CD8-positive, alpha-beta memory T cell (primary cell): Measurements from ENCODE around the gene FBXW4. TPM values are rescaled to one million over a fixed set of nuclear protein-coding genes. Genes with fewer than 3 reads are reported as not detected.

Experiments used
- CTCF ChIA-PET: fragments of 350-600 bp; sonication (Branson Sonifier 250); formaldehyde crosslinking; loops from one replicate; lab custom pipeline; 2021; ENCODE audit warnings: antibody characterized with exemption; lab: Charles Lee
- POLR2A ChIA-PET: fragments of 350-600 bp; sonication (Branson Sonifier 250); formaldehyde crosslinking; loops from one replicate; lab custom pipeline; 2021; ENCODE audit warnings: antibody characterized with exemption; lab: Charles Lee
- DNase-seq, 5 donors: peaks; one replicate each; pipeline versions ENCODE4 v3.0.0 to v3.0.0-alpha.2; 2020 to 2022; ENCODE audit warnings: mixed read lengths in 1 of 5
- H3K27ac ChIP-seq: one replicate; pipeline ENCODE4 v1.7.0; 2013; ENCODE audit warnings: low read depth, mild to moderate bottlenecking, low read length, moderate library complexity
- H3K27me3 ChIP-seq: 2 replicates; pipeline ENCODE4 v1.7.0; 2013; ENCODE audit warnings: low read length, mild to moderate bottlenecking; ENCODE audit not compliant: insufficient read depth, poor library complexity, severe bottlenecking
- H3K36me3 ChIP-seq: 2 replicates; pipeline ENCODE4 v1.7.0; 2013; ENCODE audit warnings: mild to moderate bottlenecking, low read length, moderate library complexity; ENCODE audit not compliant: insufficient read depth
- H3K4me1 ChIP-seq: 2 replicates; pipeline ENCODE4 v1.7.0; 2013; ENCODE audit warnings: mild to moderate bottlenecking, low read length, moderate library complexity; ENCODE audit not compliant: insufficient read depth
- H3K4me3 ChIP-seq: 2 replicates; pipeline ENCODE4 v1.7.0; 2013; ENCODE audit warnings: mild to moderate bottlenecking, low read length
- H3K9me3 ChIP-seq: 2 replicates; pipeline ENCODE4 v1.7.0; 2013; ENCODE audit warnings: mild to moderate bottlenecking, low read length
- H3K27ac Mint-ChIP-seq, 8 donors: one replicate each; pipeline ENCODE4 v1.8.0; 2020 to 2021; ENCODE audit warnings: mixed read lengths in 8 of 8, mild to moderate bottlenecking in 6 of 8, inconsistent platforms in 3 of 8, moderate library complexity in 3 of 8
- H3K27me3 Mint-ChIP-seq, 2 donors: one replicate each; pipeline ENCODE4 v1.8.0; 2020 to 2021; ENCODE audit warnings: mixed read lengths in 2 of 2, mild to moderate bottlenecking in 1 of 2, moderate library complexity in 1 of 2
- H3K36me3 Mint-ChIP-seq, 3 donors: one replicate each; pipeline ENCODE4 v1.8.0; 2020 to 2021; ENCODE audit warnings: mixed read lengths in 3 of 3, inconsistent platforms in 1 of 3, mild to moderate bottlenecking in 1 of 3
- H3K4me1 Mint-ChIP-seq, 3 donors: one replicate each; pipeline ENCODE4 v1.8.0; 2020 to 2021; ENCODE audit warnings: mixed read lengths in 3 of 3, inconsistent platforms in 1 of 3, mild to moderate bottlenecking in 1 of 3
- H3K4me3 Mint-ChIP-seq, 7 donors: one replicate each; pipeline ENCODE4 v1.8.0; 2020 to 2021; ENCODE audit warnings: mixed read lengths in 7 of 7, mild to moderate bottlenecking in 6 of 7, moderate library complexity in 4 of 7, inconsistent platforms in 2 of 7
- H3K9me3 Mint-ChIP-seq, 5 donors: one replicate each; pipeline ENCODE4 v1.8.0; 2020 to 2022; ENCODE audit warnings: mixed read lengths in 5 of 5, mild to moderate bottlenecking in 3 of 5, moderate library complexity in 2 of 5, inconsistent platforms in 1 of 5
- polyA plus RNA-seq: library from polyadenylated mRNA; unstranded; fragments of 300-500 nt; fragmentation: Illumina TruSeq; gene quantifications from one replicate; pipeline ENCODE4 v1.2.3, GENCODE V29; 2021
- total RNA-seq, 2 experiments: library from RNA; stranded (reverse); gene quantifications; one replicate each; pipeline ENCODE4 v1.2.3, GENCODE V29; 2021

The FBXW4 gene
- total and polyA plus RNA-seq, 3 experiments from 2014 or later, result 13.1 to 54.4 (median 44.2) TPM

DNA sequence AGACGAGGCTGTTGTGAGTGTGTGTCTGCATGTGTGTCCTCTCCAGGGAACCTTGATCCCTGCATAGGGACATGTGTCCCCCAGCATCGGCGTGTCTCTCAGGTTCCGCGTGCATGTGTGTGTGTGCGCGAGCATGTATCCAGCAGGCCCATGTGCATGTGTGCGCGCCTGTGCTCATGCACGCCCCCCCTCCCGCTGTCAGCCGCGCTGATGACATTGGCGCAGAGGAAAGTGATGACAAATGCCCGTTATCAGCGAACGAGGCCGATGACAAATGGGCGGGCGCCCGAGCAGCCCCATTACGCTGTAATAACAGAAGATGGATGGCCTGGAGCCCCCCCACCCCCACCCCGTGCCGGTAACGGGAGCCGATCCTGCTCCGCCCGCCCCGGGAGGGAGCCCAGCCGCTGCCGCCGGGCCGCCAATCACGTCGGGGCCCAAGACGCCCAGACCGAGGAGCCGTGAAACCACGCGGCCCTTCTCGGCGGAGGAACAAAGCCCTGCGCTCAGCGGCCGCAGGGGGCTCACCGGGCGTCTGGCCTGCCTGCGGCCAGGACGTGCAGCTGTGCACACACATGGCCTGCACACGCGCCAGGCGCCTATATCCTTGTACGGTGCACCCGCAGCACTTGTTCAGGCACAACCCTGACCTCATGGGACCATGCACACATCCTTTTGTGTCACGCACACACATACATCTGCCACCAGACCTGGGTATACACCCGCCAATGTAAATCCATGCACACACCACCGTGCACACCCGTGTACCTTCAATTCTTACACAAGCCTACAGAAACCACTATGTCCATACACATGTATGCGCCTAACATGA is 128.4 kb downstream of the FBXW4 start:
- Mint-ChIP-seq H3K27me3 (peaks cover 46 to 67% of the 10 kb centered on the region in 2 donors), H3K36me3 (no peaks in the 10 kb centered on the region), H3K9me3 (no peaks in the 10 kb centered on the region), H3K4me1 (peaks cover 11 to 21% (median 15%) of the 10 kb centered on the region in 3 donors), H3K4me3 (peak overlapping the region in 4 of 7 donors; percentile 1 to 54 (median 6)), H3K27ac (peak overlapping the region in 2 of 8 donors; percentile 0 to 31)
- Histone ChIP-seq H3K27ac (no peak overlapping the region), H3K4me1 (peaks cover 14% of the 10 kb centered on the region), H3K27me3 (peaks cover 36% of the 10 kb centered on the region), H3K4me3 (no peak overlapping the region), H3K9me3 (no peaks in the 10 kb centered on the region), H3K36me3 (no peaks in the 10 kb centered on the region)
- no peak for DNase-seq
- CTCF ChIA-PET, result no interaction called here
- POLR2A ChIA-PET, result no interaction called here

GRCh38 chr10:101565936-101566332 is 129.0 kb downstream of the FBXW4 start:
- Histone ChIP-seq H3K9me3 (no peaks in the 10 kb centered on the region), H3K27me3 (peaks cover 36% of the 10 kb centered on the region), H3K36me3 (no peaks in the 10 kb centered on the region), H3K27ac (no peak overlapping the region), H3K4me3 (no peak overlapping the region), H3K4me1 (peaks cover 14% of the 10 kb centered on the region)
- peaks cover 11 to 21% (median 15%) of the 10 kb centered on the region in 3 donors for H3K4me1 Mint-ChIP-seq
- POLR2A ChIA-PET, result no interaction called here
- no peak for DNase-seq
- CTCF ChIA-PET, result no interaction called here
- H3K36me3 Mint-ChIP-seq, result no peaks in the 10 kb centered on the region
- H3K27ac Mint-ChIP-seq, result peak overlapping the region in 2 of 8 donors; percentile 24 to 29
- no peaks in the 10 kb centered on the region for H3K9me3 Mint-ChIP-seq
- no peak overlapping the region for H3K4me3 Mint-ChIP-seq
- H3K27me3 Mint-ChIP-seq, result peaks cover 48 to 67% of the 10 kb centered on the region in 2 donors

DNA sequence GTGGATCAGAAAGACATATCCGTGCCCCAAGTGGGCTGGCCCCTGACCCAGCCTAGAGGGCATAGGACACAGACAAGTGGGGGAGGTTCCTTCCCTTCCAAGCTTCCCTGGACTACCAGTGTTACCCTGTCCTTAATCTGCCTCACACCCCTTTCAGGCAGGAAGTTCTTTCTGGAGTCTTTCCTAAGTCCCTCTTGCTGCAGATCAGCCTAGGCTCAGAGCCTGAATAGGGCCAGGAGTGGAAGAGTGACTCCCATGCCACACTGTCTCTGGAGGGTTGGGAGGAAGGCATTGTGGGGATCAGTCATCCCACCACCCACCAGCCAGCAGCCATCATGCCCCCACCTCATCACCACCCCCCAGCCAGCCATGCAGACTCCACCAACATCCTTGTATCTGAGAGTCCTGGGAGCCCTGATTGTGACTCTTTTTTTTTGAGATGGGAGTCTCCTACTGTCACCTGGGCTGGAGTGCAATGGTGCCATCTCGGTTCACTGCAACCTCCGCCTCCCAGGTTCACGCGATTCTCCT is 129.5 kb downstream of the FBXW4 start:
- H3K27ac Mint-ChIP-seq, result peak overlapping the region in 1 of 8 donors; percentile 24
- H3K36me3 Mint-ChIP-seq, result no peaks in the 10 kb centered on the region
- no peak for DNase-seq
- H3K9me3 ChIP-seq, result no peaks in the 10 kb centered on the region
- peaks cover 48 to 67% of the 10 kb centered on the region in 2 donors for H3K27me3 Mint-ChIP-seq
- H3K4me1 Mint-ChIP-seq, result peaks cover 11 to 21% (median 15%) of the 10 kb centered on the region in 3 donors
- H3K4me1 ChIP-seq, result peaks cover 10% of the 10 kb centered on the region
- H3K4me3 Mint-ChIP-seq, result peak overlapping the region in 1 of 7 donors; percentile 38
- CTCF ChIA-PET, result no interaction called here
- POLR2A ChIA-PET, result no interaction called here
- no peak overlapping the region for H3K27ac ChIP-seq
- H3K4me3 ChIP-seq, result no peak overlapping the region
- peaks cover 36% of the 10 kb centered on the region for H3K27me3 ChIP-seq
- H3K9me3 Mint-ChIP-seq, result no peaks in the 10 kb centered on the region
- H3K36me3 ChIP-seq, result no peaks in the 10 kb centered on the region

- Histone ChIP-seq H3K9me3 (no peaks in the 10 kb centered on the region), H3K27me3 (peaks cover 31% of the 10 kb centered on the region), H3K36me3 (no peaks in the 10 kb centered on the region), H3K4me1 (peaks cover 3% of the 10 kb centered on the region), H3K27ac (no peak overlapping the region), H3K4me3 (no peak overlapping the region)
- H3K9me3 Mint-ChIP-seq, result no peaks in the 10 kb centered on the region
- ChIA-PET CTCF (no interaction called here), POLR2A (no interaction called here)
- H3K27me3 Mint-ChIP-seq, result peaks cover 47 to 64% of the 10 kb centered on the region in 2 donors
- peaks cover 10 to 16% (median 13%) of the 10 kb centered on the region in 3 donors for H3K4me1 Mint-ChIP-seq
- DNase-seq, result peak in 1 of 5 donors; percentile 35
- no peaks in the 10 kb centered on the region for H3K36me3 Mint-ChIP-seq
- no peak overlapping the region for H3K4me3 Mint-ChIP-seq
- no peak overlapping the region for H3K27ac Mint-ChIP-seq
Observed at GRCh38 chr10:101564490-101564991, 130.4 kb downstream of the FBXW4 start.

- Histone ChIP-seq H3K4me1 (no peaks in the 10 kb centered on the region), H3K4me3 (no peak overlapping the region), H3K27ac (no peak overlapping the region), H3K9me3 (no peaks in the 10 kb centered on the region), H3K27me3 (peaks cover 22% of the 10 kb centered on the region), H3K36me3 (no peaks in the 10 kb centered on the region)
- DNase-seq, result peak in 1 of 5 donors; percentile 8
- CTCF ChIA-PET, result no interaction called here
- H3K4me1 Mint-ChIP-seq, result peaks cover 15 to 18% (median 16%) of the 10 kb centered on the region in 3 donors
- no peaks in the 10 kb centered on the region for H3K36me3 Mint-ChIP-seq
- peaks cover 42 to 55% of the 10 kb centered on the region in 2 donors for H3K27me3 Mint-ChIP-seq
- H3K4me3 Mint-ChIP-seq, result peak overlapping the region in 1 of 7 donors; percentile 48
- H3K9me3 Mint-ChIP-seq, result no peaks in the 10 kb centered on the region
- POLR2A ChIA-PET, result interaction anchor here (0.5 kb wide), 1 partner anchor 360 kb away, joined by 3 read pairs; no protein-coding TSS in a partner anchor
- H3K27ac Mint-ChIP-seq, result no peak overlapping the region
Observed at GRCh38 chr10:101563497-101564040, 131.4 kb downstream of the FBXW4 start.

DNA sequence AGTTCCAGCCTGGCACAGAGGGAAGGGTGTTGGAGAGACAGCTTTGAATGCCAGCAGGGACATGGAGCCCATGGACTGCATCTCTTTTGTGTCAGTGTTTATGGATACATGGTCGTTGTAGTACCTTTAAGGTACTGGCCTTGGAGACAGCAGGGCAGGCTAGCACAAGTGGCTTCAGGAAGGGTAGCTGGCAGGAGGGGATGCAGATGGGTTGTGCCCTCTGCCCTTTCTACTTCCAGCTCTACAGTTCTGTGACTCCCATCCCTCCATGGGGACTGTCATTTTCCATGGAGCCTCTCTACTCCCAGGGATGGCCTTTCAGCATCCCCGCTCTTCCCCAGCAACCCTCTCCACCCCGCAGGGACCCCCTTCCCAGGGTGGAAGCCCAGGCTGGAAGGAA is 132.0 kb downstream of the FBXW4 start:
- Mint-ChIP-seq H3K27ac (no peak overlapping the region), H3K36me3 (no peaks in the 10 kb centered on the region), H3K27me3 (peaks cover 36 to 50% of the 10 kb centered on the region in 2 donors), H3K9me3 (no peaks in the 10 kb centered on the region), H3K4me1 (peaks cover 21 to 22% (median 21%) of the 10 kb centered on the region in 3 donors), H3K4me3 (no peak overlapping the region)
- CTCF ChIA-PET, result no interaction called here
- Histone ChIP-seq H3K4me1 (peaks cover 5% of the 10 kb centered on the region), H3K27me3 (peaks cover 16% of the 10 kb centered on the region), H3K9me3 (no peaks in the 10 kb centered on the region), H3K4me3 (no peak overlapping the region), H3K36me3 (no peaks in the 10 kb centered on the region), H3K27ac (no peak overlapping the region)
- POLR2A ChIA-PET, result interaction anchor here (0.5 kb wide), 1 partner anchor 359 kb away, joined by 3 read pairs; no protein-coding TSS in a partner anchor
- peak in 1 of 5 donors; percentile 24 for DNase-seq

GRCh38 chr10:101562231-101562630 is 132.7 kb downstream of the FBXW4 start:
- no peaks in the 10 kb centered on the region for H3K9me3 Mint-ChIP-seq
- CTCF ChIA-PET, result no interaction called here
- peaks cover 32 to 42% of the 10 kb centered on the region in 2 donors for H3K27me3 Mint-ChIP-seq
- Histone ChIP-seq H3K4me3 (no peak overlapping the region), H3K4me1 (peaks cover 10% of the 10 kb centered on the region), H3K36me3 (no peaks in the 10 kb centered on the region), H3K27me3 (peaks cover 8% of the 10 kb centered on the region), H3K27ac (no peak overlapping the region), H3K9me3 (no peaks in the 10 kb centered on the region)
- peaks cover 24 to 27% (median 25%) of the 10 kb centered on the region in 3 donors for H3K4me1 Mint-ChIP-seq
- H3K27ac Mint-ChIP-seq, result peak overlapping the region in 1 of 8 donors; percentile 64
- no peak overlapping the region for H3K4me3 Mint-ChIP-seq
- no peaks in the 10 kb centered on the region for H3K36me3 Mint-ChIP-seq
- DNase-seq, result peak in 1 of 5 donors; percentile 32
- POLR2A ChIA-PET, result no interaction called here
